Adipocyte (in vitro differentiated cells): ENCODE results near the gene WWC2.
A peak's percentile ranks its signal among the peaks of the same experiment; 100 is the strongest.

ENCODE experiments used
- DNase-seq: peaks from one replicate; pipeline ENCODE4 v3.0.0-alpha.2; 2015; ENCODE audit warnings: low read depth
- H3K27me3 ChIP-seq: replicated peaks from 2 replicates; pipeline ENCODE4 v1.7.0; 2013; ENCODE audit warnings: mild to moderate bottlenecking, low read length, moderate library complexity; ENCODE audit not compliant: control insufficient read depth, insufficient read depth
- H3K36me3 ChIP-seq: 2 replicates; pipeline ENCODE4 v1.7.0; 2013; ENCODE audit warnings: low read length, mild to moderate bottlenecking, moderate library complexity; ENCODE audit not compliant: control insufficient read depth, insufficient read depth, severe bottlenecking
- H3K4me1 ChIP-seq: 2 replicates; pipeline ENCODE4 v1.7.0; 2013; ENCODE audit warnings: mild to moderate bottlenecking, low read length, moderate library complexity; ENCODE audit not compliant: control insufficient read depth, insufficient read depth
- H3K4me3 ChIP-seq: 2 replicates; pipeline ENCODE4 v1.7.0; 2013; ENCODE audit warnings: mild to moderate bottlenecking, low read length, moderate library complexity
- H3K9ac ChIP-seq: 2 replicates; pipeline ENCODE4 v1.7.0; 2013; ENCODE audit warnings: mild to moderate bottlenecking, low read length, moderate library complexity
- H3K9me3 ChIP-seq: 2 replicates; pipeline ENCODE4 v1.7.0; 2013; ENCODE audit warnings: mild to moderate bottlenecking, low read length, moderate library complexity; ENCODE audit not compliant: control insufficient read depth

Gene WWC2

DNA sequence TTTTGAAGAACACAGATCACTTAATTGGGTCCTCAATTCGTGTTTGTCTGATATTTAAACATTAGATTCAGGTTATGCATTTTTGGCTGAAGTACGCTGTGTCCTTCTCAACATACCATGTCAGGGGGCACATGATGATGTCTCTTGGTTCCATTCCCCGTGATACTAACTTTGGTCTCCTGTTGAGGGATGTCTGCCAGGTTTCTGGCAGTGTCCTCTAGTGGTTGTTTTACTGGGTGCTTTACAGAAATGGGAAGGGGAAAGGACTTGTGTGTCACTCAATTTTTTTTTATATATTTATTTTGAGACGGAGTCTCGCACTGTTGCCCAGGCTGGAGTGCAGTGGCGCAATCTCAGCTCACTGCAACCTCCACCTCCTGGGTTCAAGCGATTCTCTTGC, 58.2 kb downstream of the WWC2 start:
- H3K36me3 ChIP-seq: no peaks in the 10 kb centered on the region
- H3K9ac ChIP-seq: no peak overlapping the region
- no peak overlapping the region for H3K4me3 ChIP-seq
- H3K27me3 ChIP-seq: no peaks in the 10 kb centered on the region
- H3K4me1 ChIP-seq: no peaks in the 10 kb centered on the region
- H3K9me3 ChIP-seq: no peaks in the 10 kb centered on the region
- no peak for DNase-seq

DNA sequence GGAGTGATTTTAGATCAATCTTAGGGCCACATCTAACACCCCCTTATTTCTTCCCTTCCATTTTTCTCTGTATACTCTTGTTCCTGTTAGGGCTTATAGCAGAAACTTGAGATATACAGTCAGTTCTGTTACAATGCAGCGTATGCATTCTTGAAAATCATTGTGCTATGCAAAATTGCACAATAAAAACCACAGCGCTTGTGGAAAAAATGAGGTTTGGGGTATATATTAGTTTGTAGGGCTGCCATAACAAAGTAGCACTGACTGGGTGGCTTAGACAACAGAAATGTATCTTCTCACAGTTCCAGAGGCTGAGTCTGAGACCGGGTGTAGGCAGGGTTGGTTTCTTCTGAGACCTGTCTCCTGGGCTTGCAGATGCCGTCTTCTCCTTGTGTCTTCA, 59.0 kb downstream of the WWC2 start:
- no peaks in the 10 kb centered on the region for H3K36me3 ChIP-seq
- no peak overlapping the region for H3K9ac ChIP-seq
- no peaks in the 10 kb centered on the region for H3K9me3 ChIP-seq
- peak; percentile 88 for DNase-seq
- no peak overlapping the region for H3K4me3 ChIP-seq
- H3K27me3 ChIP-seq: no peaks in the 10 kb centered on the region
- no peaks in the 10 kb centered on the region for H3K4me1 ChIP-seq

DNA sequence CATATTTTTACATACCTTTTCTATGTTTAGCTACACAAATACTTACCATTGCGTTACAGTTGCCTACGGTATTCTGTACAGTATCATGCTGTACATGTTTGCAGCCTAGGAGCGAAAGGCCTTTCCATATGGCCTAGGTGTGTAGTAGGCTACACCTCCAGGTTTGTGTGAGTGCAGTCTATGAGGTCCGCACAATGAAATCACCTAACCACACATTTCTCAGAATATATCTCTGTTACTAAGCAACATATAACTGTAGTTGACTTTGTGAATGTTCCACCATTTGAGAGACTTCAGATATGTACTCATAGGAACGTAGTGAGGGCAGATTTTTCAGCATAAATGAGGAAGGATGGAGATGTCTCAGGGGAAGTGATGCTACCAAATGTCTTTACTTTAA, 62.6 kb downstream of the WWC2 start:
- Histone ChIP-seq H3K36me3 (no peaks in the 10 kb centered on the region), H3K27me3 (no peaks in the 10 kb centered on the region), H3K9ac (no peak overlapping the region), H3K4me1 (peaks cover 17% of the 10 kb centered on the region), H3K4me3 (no peak overlapping the region), H3K9me3 (no peaks in the 10 kb centered on the region)
- no peak for DNase-seq

DNA sequence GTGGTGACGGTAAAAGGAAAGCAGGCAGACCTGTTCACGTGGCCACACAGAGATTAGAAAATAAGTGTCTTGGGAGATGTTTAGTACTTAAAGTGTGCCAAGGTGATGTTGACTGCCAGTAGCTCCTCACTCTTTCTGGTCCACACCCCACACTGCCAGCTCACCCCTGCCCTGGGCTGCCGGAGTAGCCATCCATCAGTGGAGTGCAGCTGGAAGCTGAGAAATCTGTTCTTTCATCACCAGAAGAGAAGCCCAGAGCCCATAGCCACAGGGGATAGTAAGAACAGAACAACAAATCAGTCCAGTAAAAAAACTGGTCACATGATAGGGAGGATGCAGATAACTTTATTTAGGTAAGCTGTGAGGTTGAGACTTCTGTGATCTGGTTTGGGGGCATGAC, 64.1 kb downstream of the WWC2 start:
- Histone ChIP-seq H3K4me1 (peaks cover 18% of the 10 kb centered on the region), H3K9ac (no peak overlapping the region)

DNA sequence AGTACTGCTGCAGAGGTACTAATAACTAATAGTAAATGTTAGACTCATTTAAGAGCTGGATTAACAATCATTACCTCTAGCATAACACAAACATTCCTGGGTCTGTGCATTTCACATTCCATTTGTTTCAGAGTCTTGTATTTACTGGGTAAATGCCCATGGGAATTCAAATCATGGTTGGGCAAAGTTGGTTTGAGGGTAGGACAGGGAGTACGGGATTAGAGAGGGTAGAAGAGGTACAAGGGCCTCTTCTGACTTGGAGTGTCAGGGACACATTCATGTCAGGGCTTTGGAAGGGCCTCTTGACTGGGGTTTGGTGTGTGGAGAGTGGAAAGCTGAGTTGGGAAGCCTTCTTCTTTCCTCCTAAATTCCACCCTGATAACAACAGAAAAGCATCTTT, 65.9 kb downstream of the WWC2 start:
- Histone ChIP-seq H3K4me3 (no peak overlapping the region), H3K27me3 (no peaks in the 10 kb centered on the region), H3K9me3 (no peaks in the 10 kb centered on the region), H3K4me1 (peaks cover 18% of the 10 kb centered on the region), H3K9ac (no peak overlapping the region), H3K36me3 (no peaks in the 10 kb centered on the region)
- DNase-seq: peak; percentile 44

More for the DNA sequence above, 64.1 kb downstream of the WWC2 start:
- Histone ChIP-seq H3K27me3 (no peaks in the 10 kb centered on the region), H3K9me3 (no peaks in the 10 kb centered on the region), H3K4me3 (no peak overlapping the region), H3K36me3 (no peaks in the 10 kb centered on the region)
- no peak for DNase-seq

DNA sequence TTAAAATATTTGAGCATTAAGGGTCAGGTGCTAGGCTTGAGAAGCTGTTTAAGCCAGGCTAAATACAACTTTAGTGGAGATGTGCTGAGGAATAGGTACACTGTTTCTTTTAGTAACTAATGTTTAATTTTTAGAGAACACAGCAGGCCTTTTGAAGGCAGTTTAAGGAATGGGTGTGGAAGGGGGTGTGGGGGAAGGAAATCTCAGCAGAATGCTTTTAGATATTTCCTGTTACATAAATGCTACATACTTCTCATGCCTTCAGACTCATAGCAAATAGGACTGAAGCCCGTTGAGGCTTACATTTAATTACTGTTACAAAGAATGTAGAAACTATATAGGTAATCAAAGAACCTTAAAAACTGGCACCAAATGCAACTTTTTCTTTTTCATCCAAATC, 66.3 kb downstream of the WWC2 start:
- Histone ChIP-seq H3K9ac (no peak overlapping the region), H3K36me3 (no peaks in the 10 kb centered on the region), H3K27me3 (no peaks in the 10 kb centered on the region), H3K9me3 (no peaks in the 10 kb centered on the region), H3K4me3 (no peak overlapping the region), H3K4me1 (peaks cover 18% of the 10 kb centered on the region)
- DNase-seq: peak; percentile 62

DNA sequence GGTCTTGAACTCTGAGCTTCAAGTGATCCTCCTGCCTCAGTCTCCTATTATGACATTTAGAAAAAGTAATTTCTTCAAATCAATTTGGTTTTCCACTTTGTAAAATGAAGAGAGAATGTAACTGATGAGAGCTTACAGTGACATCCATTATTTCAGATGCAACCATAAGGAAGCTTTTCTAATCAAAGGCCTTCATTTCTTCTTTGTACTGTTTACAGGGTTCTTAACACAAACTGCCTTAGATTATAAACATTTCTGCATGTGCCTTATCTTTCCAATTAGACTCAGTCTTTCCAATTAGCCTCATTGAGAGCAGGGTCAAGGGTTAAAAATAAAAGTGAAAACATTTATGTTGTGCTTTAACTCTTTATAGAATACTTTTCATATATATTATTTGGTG, 71.8 kb downstream of the WWC2 start:
- DNase-seq: no peak
- Histone ChIP-seq H3K36me3 (no peaks in the 10 kb centered on the region), H3K4me3 (no peak overlapping the region)

DNA sequence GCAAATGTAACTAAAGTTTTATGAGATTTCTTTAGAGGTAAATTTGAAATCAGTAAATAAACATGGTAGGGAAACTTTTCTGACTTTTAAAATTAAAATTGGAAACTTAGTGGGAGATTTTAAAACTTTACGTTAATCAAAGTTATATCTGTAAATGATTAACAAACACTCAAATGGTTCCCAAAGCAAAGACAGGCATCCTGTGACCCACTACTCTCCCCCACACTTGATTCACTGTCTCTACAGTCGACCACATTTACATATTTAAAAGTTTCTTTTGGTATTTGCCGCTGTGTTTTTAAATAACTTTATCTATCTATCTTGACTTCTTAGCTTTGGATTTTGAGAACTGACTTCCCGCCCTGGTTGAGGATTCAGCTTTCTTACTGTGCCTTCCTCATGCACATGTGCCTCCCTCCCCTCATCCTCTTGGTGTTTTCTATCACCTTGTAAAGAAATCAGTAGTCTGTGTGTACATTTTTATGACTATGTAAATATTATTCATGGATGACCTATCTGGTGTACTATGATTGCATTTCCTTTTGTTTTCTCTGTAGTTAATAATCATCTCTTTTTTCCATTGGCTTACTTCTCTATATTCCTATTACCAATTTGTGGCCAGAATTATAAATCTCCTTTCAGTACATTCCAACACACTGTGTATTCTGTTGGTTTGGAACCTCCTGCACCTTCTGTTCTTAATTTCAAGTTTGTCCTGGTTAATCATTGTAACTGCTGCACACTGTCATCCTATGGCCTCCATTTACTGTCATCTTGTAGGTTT, 72.6 kb downstream of the WWC2 start:
- no peaks in the 10 kb centered on the region for H3K27me3 ChIP-seq
- H3K9ac ChIP-seq: no peak overlapping the region
- no peaks in the 10 kb centered on the region for H3K36me3 ChIP-seq
- no peaks in the 10 kb centered on the region for H3K9me3 ChIP-seq
- H3K4me3 ChIP-seq: no peak overlapping the region
- peaks cover 22% of the 10 kb centered on the region for H3K4me1 ChIP-seq
- no peak for DNase-seq

More for the DNA sequence above, 71.8 kb downstream of the WWC2 start:
- Histone ChIP-seq H3K27me3 (no peaks in the 10 kb centered on the region), H3K9ac (no peak overlapping the region), H3K9me3 (no peaks in the 10 kb centered on the region), H3K4me1 (peaks cover 26% of the 10 kb centered on the region)

DNA sequence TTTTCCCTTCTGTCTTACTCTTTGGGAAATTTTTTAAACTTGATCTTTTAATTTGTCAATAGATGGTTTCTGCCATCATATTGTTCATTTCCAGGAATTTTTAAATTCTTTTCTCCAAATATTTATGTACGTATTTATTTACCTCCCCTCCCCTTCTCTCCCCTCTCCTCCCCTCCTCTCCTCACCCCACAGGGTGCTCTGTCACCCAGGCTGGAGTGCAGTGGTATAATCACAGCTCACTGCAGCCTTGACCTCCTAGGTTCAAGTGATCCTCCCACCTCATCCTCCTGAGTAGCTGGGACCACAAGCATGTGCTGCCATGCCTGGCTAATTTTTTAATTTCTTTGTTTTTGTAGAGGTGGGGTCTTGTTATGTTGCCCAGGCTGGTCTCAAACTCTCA, 73.8 kb downstream of the WWC2 start:
- Histone ChIP-seq H3K4me1 (peaks cover 22% of the 10 kb centered on the region), H3K4me3 (no peak overlapping the region), H3K9ac (no peak overlapping the region), H3K9me3 (no peaks in the 10 kb centered on the region), H3K27me3 (no peaks in the 10 kb centered on the region), H3K36me3 (no peaks in the 10 kb centered on the region)
- no peak for DNase-seq

DNA sequence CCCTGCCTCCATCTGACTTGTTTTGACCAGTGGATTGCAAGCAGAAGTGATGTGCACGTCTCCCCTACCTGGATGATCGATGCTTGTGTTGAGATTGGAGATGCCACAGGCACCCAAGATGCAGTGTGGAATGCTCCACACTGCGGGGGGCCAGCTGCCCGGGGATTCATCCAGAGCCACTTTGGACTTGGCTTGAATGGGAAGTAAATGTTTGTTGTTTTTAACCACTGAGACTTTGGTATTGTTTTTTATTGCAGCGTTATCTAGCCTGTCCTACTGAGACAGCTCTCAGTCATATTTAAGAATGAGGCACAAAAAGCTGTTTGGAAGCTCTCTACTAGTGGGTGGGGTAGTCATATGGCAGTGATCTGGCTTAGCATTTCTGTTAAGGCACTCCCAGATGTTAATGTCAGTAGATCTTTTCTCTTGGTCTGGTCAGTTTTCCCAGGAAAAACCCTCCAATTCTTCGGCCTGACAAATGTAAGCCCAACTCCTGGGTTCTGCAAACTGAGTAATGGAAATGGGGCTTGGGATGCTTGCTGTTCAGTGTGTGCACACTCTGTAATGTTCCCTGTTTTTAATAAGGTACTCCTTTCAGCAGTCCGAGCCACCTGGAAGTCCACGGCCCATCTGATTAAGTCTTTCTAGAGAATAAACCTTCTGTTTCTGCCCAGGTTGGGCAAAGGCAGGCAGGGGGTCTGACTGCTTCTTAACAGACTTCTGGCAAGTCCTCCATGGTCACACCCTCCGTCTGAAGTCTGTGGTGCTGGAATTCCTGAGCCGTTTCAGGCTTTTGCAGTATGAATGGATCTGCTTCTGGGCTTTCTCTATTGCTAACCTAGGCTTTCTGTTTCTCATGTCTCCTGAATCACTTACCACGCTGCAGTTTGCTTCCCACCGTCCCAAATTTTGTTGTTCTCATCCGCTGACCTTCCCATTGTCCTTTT, 74.8 kb downstream of the WWC2 start:
- Histone ChIP-seq H3K9me3 (no peaks in the 10 kb centered on the region), H3K27me3 (no peaks in the 10 kb centered on the region), H3K4me1 (peaks cover 22% of the 10 kb centered on the region), H3K9ac (no peak overlapping the region), H3K36me3 (no peaks in the 10 kb centered on the region), H3K4me3 (peak overlapping the region; percentile 57)
- DNase-seq: peak; percentile 48

DNA sequence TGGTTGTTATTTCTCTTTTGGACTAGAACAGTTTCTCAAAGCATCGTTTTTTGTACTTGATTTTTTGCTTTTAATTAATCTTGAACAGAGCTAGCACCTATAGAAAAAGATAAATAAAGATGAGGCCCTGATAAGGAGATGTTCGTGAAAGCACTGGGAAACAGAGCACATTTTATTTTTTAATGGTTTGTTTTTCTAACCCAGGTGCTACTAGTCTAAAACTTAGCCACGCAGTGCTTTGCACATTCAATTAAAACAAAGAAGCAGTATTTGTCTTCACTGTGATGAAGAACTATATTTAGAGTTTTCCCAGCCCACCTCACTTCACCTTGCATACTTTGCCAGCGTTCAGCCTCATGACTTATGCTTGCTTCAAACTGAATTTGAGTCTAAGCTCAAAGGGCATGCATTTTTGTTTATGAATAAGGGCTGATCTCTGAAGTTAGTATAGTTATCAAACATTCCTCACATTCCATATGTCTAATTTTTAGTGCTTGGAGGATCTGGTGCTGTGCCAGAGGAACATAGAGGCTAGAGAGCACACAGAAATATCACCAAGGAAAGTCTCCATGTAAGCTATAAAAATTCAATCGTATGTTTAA, 76.7 kb downstream of the WWC2 start:
- Histone ChIP-seq H3K4me1 (peaks cover 22% of the 10 kb centered on the region), H3K9me3 (no peaks in the 10 kb centered on the region), H3K36me3 (no peaks in the 10 kb centered on the region), H3K4me3 (no peak overlapping the region), H3K9ac (no peak overlapping the region), H3K27me3 (no peaks in the 10 kb centered on the region)
- DNase-seq: peak; percentile 60
